HUES6 (cell line): ENCODE results near the gene CDH18.

Experiments
- H3K27ac ChIP-seq: 2 replicates; pipeline ENCODE4 v1.7.0; 2013; ENCODE audit warnings: low read depth, mild to moderate bottlenecking, low read length, inconsistent platforms
- H3K27me3 ChIP-seq: 2 replicates; pipeline ENCODE4 v1.6.1; 2013; ENCODE audit warnings: low read length; ENCODE audit not compliant: control insufficient read depth, insufficient read depth
- H3K36me3 ChIP-seq: 2 replicates; pipeline ENCODE4 v1.6.1; 2013; ENCODE audit warnings: low read length; ENCODE audit not compliant: control insufficient read depth, insufficient read depth
- H3K4me1 ChIP-seq: 2 replicates; pipeline ENCODE4 v1.6.1; 2013; ENCODE audit warnings: low read length; ENCODE audit not compliant: control insufficient read depth, insufficient read depth
- H3K4me3 ChIP-seq: 2 replicates; pipeline ENCODE4 v1.5.1; 2013; ENCODE audit warnings: low read depth, low read length
- H3K9ac ChIP-seq: one replicate; pipeline ENCODE4 v1.6.1; 2013; ENCODE audit warnings: mild to moderate bottlenecking, low read length
- H3K9me3 ChIP-seq: 2 replicates; pipeline ENCODE4 v1.6.1; 2013; ENCODE audit warnings: low read depth, low read length; ENCODE audit not compliant: control insufficient read depth, insufficient read depth

CDH18 gene

GRCh38 chr5:19928562-19929421 is 59.2 kb downstream of the CDH18 start:
- peak overlapping the region; percentile 66 for H3K27ac ChIP-seq
- H3K4me3 ChIP-seq, result no peak overlapping the region

GRCh38 chr5:19927919-19928318 is 60.1 kb downstream of the CDH18 start:
- H3K9me3 ChIP-seq, result no peaks in the 10 kb centered on the region
- no peak overlapping the region for H3K9ac ChIP-seq
- peak overlapping the region; percentile 15; the same call in 1 of the 2 replicates for H3K4me3 ChIP-seq
- H3K27ac ChIP-seq, result peak overlapping the region; percentile 66
- H3K4me1 ChIP-seq, result peaks cover 34% of the 10 kb centered on the region
- H3K36me3 ChIP-seq, result no peaks in the 10 kb centered on the region
- H3K27me3 ChIP-seq, result no peaks in the 10 kb centered on the region

More at GRCh38 chr5:19928562-19929421, 59.2 kb downstream of the CDH18 start:
- H3K4me1 ChIP-seq, result peaks cover 34% of the 10 kb centered on the region
- H3K9ac ChIP-seq, result no peak overlapping the region
- no peaks in the 10 kb centered on the region for H3K36me3 ChIP-seq
- H3K27me3 ChIP-seq, result no peaks in the 10 kb centered on the region
- no peaks in the 10 kb centered on the region for H3K9me3 ChIP-seq

DNA sequence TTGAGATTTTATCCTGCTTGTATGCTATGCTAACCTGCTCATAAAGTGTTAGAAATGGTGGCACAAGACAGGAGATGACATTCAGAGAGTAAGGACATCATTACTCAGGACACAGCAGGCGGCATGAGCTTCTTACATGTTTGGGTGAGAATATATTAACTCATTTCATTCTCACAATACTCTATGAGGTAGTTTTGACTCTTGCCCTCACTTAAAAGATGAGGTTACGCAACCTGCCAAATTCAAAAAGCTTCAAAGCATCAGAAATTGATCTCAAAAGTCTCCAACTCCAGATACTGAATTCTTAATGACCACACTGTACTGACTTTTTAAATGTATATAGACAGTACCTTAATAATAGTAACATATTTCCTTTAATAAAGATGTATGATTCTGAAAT is 60.8 kb downstream of the CDH18 start:
- Histone ChIP-seq H3K4me3 (no peak overlapping the region), H3K9me3 (no peaks in the 10 kb centered on the region), H3K36me3 (no peaks in the 10 kb centered on the region)

GRCh38 chr5:19923742-19924141 is 64.3 kb downstream of the CDH18 start:
- Histone ChIP-seq H3K9me3 (no peaks in the 10 kb centered on the region), H3K36me3 (no peaks in the 10 kb centered on the region), H3K27me3 (no peaks in the 10 kb centered on the region), H3K27ac (no peak overlapping the region), H3K9ac (no peak overlapping the region), H3K4me1 (peaks cover 18% of the 10 kb centered on the region), H3K4me3 (no peak overlapping the region)

More for the DNA sequence above, 60.8 kb downstream of the CDH18 start:
- no peak overlapping the region for H3K27ac ChIP-seq
- peaks cover 34% of the 10 kb centered on the region for H3K4me1 ChIP-seq
- no peaks in the 10 kb centered on the region for H3K27me3 ChIP-seq
- no peak overlapping the region for H3K9ac ChIP-seq

- no peaks in the 10 kb centered on the region for H3K27me3 ChIP-seq
- H3K9me3 ChIP-seq, result no peaks in the 10 kb centered on the region
- H3K36me3 ChIP-seq, result no peaks in the 10 kb centered on the region
- no peak overlapping the region for H3K27ac ChIP-seq
- H3K4me3 ChIP-seq, result no peak overlapping the region
- H3K4me1 ChIP-seq, result no peaks in the 10 kb centered on the region
- H3K9ac ChIP-seq, result no peak overlapping the region
Observed at GRCh38 chr5:19920761-19921160, 67.2 kb downstream of the CDH18 start.

DNA sequence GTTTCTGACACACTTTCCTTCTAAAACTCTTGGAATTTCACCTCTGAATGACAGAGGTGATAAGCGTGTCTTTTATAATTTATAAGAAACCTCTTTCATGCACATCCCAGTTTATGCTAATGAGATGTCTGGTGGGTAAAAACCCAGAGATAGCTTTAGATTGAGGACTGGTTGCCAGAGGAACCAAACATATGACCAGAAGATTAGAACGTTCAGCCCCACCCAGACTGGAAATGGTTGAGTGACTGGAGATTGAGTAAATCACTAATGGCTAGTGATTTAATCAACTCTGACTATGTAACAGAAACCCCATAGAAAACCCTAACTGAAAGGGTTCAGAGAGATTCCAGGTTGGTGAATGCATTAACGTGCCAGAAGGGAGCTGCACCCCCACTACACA is 69.2 kb downstream of the CDH18 start:
- no peak overlapping the region for H3K27ac ChIP-seq
- no peak overlapping the region for H3K9ac ChIP-seq
- H3K36me3 ChIP-seq, result no peaks in the 10 kb centered on the region
- no peaks in the 10 kb centered on the region for H3K27me3 ChIP-seq
- peaks cover 12% of the 10 kb centered on the region for H3K4me1 ChIP-seq
- no peaks in the 10 kb centered on the region for H3K9me3 ChIP-seq
- H3K4me3 ChIP-seq, result no peak overlapping the region

- no peak overlapping the region for H3K27ac ChIP-seq
- peaks cover 12% of the 10 kb centered on the region for H3K4me1 ChIP-seq
- H3K9ac ChIP-seq, result no peak overlapping the region
- no peaks in the 10 kb centered on the region for H3K27me3 ChIP-seq
- no peak overlapping the region for H3K4me3 ChIP-seq
- H3K9me3 ChIP-seq, result no peaks in the 10 kb centered on the region
- H3K36me3 ChIP-seq, result no peaks in the 10 kb centered on the region
Observed at GRCh38 chr5:19917588-19918122, 70.3 kb downstream of the CDH18 start.

GRCh38 chr5:19910136-19910535 is 77.9 kb downstream of the CDH18 start:
- Histone ChIP-seq H3K4me3 (no peak overlapping the region), H3K27me3 (no peaks in the 10 kb centered on the region), H3K4me1 (peaks cover 17% of the 10 kb centered on the region), H3K27ac (no peak overlapping the region), H3K9me3 (no peaks in the 10 kb centered on the region), H3K36me3 (no peaks in the 10 kb centered on the region), H3K9ac (no peak overlapping the region)

- H3K4me1 ChIP-seq, result peaks cover 7% of the 10 kb centered on the region; the same call in 1 of the 2 replicates
- no peak overlapping the region for H3K9ac ChIP-seq
- H3K27ac ChIP-seq, result no peak overlapping the region
- H3K27me3 ChIP-seq, result no peaks in the 10 kb centered on the region
- H3K9me3 ChIP-seq, result no peaks in the 10 kb centered on the region
- no peaks in the 10 kb centered on the region for H3K36me3 ChIP-seq
- H3K4me3 ChIP-seq, result no peak overlapping the region
Observed at GRCh38 chr5:19904766-19905165, 83.2 kb downstream of the CDH18 start.

DNA sequence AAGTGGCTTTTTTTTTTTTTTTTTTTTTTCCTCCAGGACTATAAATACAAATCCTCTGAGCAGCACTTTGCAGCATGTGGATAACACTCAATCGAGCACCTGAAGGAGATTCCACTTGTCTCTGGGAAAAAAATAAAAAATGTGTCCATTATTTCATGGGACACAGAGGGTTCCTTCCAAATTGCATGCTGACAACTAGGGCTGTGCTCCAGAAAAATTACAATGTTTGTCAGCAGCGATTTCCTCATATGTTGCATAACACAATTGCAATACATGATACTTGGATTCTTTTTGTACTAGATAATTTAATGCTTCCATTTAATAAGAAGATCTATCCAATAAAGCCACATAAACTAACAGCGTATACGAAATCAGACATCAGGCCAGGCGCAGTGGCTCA is 84.4 kb downstream of the CDH18 start:
- Histone ChIP-seq H3K4me1 (peaks cover 7% of the 10 kb centered on the region; the same call in 1 of the 2 replicates), H3K27ac (no peak overlapping the region), H3K36me3 (no peaks in the 10 kb centered on the region), H3K9me3 (no peaks in the 10 kb centered on the region), H3K4me3 (no peak overlapping the region), H3K9ac (no peak overlapping the region), H3K27me3 (no peaks in the 10 kb centered on the region)

- H3K9me3 ChIP-seq, result no peaks in the 10 kb centered on the region
- H3K36me3 ChIP-seq, result no peaks in the 10 kb centered on the region
- H3K27ac ChIP-seq, result no peak overlapping the region
- no peaks in the 10 kb centered on the region for H3K27me3 ChIP-seq
- no peak overlapping the region for H3K4me3 ChIP-seq
- no peak overlapping the region for H3K9ac ChIP-seq
- H3K4me1 ChIP-seq, result peaks cover 7% of the 10 kb centered on the region; the same call in 1 of the 2 replicates
Observed at GRCh38 chr5:19902316-19902934, 85.6 kb downstream of the CDH18 start.
